Measurements from ENCODE around the gene CT47A7.
"Not testable (repeated sequence)": the region's sequence is repeated elsewhere in the genome, so short reads cannot be mapped to it uniquely, and the experiment has no call there.

The CT47A7 gene

DNA sequence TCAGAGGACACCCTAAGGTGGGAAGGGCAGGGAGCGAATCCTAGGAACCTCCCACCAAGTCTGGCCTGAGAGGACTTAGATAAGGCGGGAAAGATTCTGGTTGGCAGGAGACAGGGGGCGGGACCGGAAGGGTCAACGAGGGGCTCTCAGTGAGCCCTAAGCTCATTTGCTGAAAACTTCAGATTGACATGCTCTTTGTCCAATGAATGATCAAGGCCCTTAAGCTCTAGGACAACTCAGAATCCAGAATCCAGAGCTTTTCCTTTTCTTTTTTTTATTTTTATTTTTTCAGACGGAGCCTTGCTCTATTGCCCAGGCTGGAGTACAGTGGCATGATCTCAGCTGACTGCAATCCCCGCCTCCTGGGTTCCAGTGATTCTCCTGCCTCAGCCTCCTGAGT is at the start of gene CT47A7:
TSS of gene CT47A7 (minus strand) at position 101 of the 400 bp plus-strand sequence. CDS start 255 bp downstream, outside the sequence.
- not testable (repeated sequence) for DNase-seq

DNA sequence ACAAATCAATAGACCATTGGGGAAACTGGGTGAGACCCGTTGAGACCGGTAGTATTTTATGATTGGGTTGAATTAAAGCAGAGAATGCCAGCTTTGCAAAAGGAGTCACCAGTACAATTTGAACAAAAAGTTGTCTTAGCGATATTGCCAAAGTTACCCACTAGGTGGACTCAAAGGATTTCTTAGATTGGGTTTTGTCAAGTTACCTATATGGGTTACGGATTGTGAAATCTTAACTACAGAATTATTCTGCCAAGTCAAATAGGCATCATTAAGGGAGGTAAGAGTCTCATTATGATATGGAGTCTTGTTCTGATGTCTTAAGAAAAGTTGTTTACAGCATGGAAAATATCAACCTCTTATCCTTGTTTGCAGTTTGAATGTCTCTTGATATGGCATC is 44.2 kb upstream of the CT47A7 start:
- DNase-seq: no peak

DNA sequence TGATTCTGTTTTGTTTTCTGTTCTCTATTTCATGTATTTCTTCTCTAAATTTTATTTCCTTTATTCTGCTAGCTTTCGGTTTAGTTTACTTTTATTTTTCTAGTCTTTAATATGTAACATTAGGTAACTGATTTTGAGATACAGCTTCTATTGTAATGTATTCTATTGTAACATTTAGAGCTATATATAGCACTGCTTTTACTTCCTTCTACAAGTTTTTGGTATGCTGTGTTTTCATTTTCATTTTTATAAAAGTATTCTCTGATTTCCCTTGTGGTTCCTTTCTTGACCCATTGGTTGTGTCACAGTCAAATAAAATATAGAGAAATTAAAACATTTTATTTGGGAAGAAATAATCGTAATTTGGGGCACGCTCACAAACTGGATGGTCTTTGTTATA is 43.0 kb upstream of the CT47A7 start:
- DNase-seq: no peak

DNA sequence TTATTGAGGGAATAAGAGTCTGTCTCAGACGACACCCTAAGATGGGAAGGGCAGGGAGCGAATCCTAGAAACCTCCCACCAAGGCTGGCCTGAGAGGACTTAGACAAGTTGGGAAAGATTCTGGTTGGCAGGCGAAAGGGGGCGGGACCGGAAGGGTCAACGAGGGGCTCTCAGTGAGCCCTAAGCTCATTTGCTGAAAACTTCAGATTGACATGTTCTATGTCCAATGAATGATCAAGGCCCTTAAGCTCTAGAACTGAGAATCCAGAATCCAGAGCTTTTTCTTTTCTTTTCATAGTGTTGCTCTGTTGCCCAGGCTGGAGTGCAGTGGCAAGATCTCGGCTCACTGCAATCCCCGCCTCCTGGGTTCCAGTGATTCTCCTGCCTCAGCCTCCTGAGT is 29.3 kb upstream of the CT47A7 start, which contains the start of gene CT47A1:
TSS of gene CT47A1 (minus strand) at position 101 of the 400 bp plus-strand sequence. CDS start 231 bp downstream, outside the sequence.
- not testable (repeated sequence) for DNase-seq
